GM21576 (cell line): ENCODE measurements around the gene COTL1.
A peak's percentile ranks its signal among the peaks of the same experiment; 100 is the strongest.

Experiments used
- ATAC-seq: cut with Tn5 transposase; IDR thresholded peaks from one replicate; pipeline ENCODE4 v1.9.1; 2021; ENCODE audit warnings: mild to moderate bottlenecking, moderate library complexity; ENCODE audit not compliant: unreplicated experiment

COTL1 gene

DNA sequence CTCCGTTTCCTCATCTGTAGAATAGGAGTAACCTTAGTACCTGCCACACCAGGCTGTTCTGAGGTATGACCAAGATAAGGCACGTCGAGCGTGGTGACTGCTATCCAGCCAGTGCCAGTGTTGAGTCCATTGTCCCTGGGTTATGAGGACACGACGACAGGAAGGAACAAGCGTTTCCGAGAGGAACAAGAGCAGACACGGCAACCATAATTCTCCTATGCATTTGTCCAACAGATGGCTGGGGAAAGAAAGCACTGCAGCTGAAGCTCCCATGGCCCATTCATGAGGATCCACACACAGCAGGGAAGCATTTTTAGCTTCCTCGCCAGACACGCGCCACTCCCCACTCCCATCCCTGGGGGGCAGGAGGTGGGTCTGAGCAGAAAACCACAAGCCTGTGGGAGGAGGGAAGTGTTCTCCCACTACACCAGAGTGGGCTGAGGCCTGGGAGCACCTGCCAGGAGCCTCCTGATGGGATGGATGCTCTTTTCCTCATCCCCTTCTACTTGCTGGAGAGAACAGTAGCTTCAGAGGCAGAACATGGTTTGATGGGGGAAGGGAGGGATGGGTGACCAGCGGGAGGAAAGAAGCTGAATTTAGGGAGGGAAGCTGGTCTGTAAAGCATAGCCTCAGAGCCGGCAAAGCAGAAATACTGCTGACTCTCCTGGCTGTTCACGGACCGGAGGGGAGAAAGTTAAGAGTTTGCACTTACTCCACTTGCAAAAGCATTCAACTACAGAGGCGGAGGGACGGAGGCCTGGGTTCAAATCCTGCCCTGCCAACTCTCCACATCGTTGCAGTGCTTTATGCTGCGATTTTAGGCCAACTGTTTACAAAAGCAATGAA is 2.7 kb downstream of the COTL1 start:
- no peak for ATAC-seq

DNA sequence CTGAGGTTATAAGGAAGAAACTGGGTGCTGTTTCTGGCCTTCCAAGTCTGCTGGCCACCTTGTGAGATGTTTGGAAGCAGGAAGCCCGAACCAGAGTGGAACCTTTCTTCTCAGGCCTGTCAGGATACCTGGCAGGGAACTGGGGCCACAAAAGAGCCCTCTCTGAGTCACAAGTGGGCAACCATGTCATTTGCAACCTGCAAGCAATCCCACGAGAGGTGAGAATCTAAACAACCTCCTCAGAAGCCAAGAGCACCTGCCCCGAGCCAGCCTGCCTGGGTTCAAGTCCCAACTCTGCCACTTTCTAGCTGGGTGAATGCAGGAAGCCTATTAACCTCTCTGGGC is 3.3 kb downstream of the COTL1 start:
- no peak for ATAC-seq

DNA sequence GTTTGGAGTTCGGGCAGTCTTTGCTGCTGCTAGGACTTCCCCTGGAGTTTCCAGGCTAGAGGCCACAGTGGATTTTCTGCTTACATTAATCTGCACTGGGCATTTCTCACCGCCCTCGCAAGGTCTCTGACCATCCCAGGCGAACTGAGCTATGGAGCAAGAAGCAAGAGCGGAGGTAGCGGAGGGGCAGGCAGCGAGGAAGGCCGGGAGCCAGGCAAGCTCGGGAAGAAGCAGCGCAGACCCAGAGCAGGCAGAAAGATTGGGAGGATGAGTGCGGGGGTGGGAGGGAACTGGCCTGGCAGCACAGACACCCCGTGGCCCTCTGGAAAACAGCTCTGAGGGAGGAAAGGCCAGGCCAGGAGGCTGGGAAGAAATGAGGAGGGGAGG is 3.8 kb downstream of the COTL1 start:
- no peak for ATAC-seq

DNA sequence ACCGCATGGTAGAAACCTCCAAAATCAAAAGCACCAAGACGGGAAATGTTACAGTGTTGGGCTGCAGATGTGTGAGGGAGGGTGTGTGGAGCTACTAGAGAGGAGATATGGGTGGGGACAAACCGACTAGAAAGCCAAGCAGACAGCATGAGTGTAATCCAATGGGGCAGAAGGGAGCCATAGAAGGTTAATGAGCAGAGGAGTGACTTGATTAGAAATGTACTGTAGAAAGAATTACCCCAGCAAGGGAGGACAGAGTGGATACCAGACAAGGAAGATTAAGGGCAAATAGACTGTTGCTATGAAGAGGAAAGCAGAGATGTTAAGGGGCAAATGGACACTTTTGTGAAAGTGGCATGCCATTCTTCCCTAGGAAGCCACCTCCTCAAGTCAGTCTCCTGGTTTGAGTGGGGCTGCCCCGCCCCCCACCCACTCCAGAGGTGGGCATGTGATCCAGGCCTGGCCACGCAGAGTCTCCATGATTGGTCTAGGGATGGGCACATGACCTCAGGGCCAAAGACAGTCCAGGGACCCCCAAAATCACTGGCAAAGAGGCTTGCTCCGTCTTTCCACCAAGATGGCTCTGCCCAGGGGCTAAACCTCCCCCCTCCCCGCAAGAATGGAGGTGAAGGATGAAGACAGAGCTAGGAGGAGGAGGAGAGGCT is 4.3 kb downstream of the COTL1 start:
- ATAC-seq = no peak

DNA sequence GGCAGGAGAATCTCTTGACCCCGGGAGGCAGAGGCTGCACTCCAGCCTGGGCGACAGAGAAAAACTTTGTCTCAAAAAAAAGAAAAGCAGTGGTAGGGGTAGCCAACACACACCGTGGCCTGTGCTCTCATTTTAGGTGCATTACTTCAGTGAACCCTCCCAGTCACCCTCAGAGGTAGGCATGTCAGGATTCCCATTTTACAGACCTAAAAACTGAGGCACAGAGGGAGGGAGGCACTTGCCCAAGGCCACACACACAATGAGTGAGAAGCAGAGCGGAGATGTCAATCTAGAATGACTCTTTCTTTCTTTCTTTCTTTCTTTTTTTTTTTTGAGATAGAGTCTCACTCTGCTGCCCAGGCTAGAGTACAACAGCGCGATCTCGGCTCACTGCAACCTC is 5.2 kb downstream of the COTL1 start:
- no peak for ATAC-seq

DNA sequence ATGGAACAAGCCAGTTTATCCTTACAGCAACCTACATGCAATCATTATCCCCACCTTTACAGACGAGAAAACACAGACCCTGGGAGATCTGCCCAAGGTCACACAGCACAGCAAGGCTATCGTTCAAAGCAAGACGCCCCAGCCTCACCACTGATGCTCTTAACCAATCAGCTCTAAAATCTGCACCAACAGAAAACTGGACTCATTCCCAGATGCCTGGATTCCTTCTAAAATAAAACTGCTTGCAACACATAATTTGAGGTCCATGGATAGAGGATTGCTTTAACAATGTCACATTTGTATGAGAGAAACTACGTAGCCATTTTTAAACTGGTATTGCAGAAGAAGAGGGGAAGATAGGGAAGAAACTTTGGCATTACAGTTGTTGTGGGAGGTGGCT is 6.8 kb downstream of the COTL1 start:
- no peak for ATAC-seq

DNA sequence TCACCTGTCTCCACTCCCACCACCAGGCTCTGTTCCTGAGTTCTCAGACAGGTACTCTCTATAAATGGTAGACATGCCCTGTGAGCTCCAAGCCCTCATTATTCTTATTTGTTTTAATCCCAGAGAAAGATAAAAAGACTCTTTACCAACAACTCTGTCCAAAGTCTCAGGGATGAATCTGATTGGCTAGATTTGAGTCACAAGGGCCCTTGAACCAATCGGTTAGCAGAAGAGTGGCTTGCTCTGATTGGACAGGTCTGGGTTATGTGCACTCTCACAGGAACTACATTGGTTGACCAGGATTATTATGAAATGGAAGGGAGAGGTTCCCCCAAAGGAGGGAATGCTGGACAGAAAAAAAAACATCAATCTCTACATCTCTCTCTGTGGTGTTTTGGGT is 7.5 kb downstream of the COTL1 start:
- ATAC-seq = no peak

DNA sequence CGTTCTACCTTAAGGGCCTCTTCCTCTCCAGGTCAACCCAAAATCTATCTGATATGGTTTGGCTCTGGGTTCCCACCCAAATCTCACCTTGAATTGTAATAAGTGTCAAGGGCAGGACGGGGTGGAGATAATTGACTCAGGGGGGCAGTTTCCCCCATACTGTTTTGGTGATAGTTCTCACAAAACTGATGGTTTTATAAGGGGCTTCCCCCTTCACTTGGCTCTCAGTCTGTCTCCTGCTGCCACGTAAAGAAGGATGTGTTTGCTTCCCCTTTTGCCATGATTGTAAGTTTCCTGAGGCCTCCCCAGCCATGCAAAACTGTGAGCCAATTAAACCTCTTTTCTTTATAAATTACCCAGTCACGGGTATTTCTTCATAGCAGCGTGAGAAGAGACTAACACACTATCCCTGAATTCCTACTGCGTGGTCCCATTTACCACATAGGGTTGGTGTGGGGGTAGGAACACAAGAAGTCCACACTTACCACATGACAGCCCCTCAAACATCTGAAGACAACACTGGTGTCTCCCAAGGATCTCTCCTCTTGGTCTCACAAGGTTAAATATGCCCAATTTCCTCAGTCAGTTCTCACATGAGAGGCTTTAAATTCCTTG is 8.2 kb downstream of the COTL1 start:
- no peak for ATAC-seq

DNA sequence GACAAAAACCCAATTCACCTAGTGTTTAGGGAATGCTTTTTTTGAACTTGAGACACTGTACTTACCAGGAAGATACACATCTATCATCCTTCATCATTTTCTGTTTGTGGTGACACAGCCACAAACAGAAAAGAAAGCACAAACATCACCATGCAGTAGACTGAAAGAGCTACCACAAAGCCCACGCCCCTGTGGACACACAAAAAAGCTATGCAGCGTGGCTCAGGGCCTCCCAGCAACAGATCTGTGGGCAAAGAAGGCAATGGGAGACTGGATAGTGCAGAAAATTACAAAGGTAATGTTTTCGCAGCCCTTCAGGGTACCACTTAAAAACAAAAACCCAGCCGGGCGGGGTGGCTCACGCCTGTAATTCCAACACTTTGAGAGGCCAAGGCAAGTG is 9.6 kb downstream of the COTL1 start:
- ATAC-seq = no peak

DNA sequence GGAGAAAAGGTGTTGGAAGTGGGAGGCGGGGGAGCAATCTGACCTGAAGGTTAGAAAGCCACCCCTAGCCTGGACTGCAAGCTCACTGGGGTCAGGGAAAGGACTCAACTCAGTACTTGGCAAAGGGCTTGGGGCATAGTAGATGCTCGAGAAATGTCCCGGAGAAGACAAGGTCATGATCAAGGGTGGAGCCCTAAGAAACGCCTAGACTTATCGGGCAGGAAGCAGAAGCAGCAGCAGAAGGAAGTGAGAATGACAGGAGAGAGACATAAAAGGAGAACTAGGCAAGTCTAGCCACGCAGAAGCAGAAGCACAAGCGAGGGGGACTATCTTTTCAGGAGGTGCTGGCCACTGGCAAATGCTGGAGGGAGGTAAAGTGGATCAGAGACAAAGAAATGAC is 10.2 kb downstream of the COTL1 start:
- ATAC-seq = peak; percentile 43

DNA sequence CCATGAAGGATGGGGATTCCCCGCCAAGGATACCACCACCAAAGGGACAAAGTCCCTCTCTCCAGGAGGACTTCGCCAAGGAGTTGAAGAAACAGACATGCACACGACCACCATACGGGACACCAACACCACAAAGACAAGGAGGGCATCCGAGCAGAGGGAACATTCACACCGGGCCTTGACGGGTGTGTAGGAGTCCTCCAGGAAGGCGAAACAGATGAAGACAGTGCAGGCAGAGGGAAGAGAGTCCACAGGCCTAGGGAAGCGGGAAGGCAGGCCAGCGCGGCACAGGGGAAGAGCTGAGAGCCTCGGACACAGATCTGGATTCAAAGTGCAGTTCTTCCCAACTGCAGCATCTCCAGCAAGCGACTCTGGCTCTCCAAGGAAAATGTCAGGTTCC is 10.8 kb downstream of the COTL1 start:
- no peak for ATAC-seq

DNA sequence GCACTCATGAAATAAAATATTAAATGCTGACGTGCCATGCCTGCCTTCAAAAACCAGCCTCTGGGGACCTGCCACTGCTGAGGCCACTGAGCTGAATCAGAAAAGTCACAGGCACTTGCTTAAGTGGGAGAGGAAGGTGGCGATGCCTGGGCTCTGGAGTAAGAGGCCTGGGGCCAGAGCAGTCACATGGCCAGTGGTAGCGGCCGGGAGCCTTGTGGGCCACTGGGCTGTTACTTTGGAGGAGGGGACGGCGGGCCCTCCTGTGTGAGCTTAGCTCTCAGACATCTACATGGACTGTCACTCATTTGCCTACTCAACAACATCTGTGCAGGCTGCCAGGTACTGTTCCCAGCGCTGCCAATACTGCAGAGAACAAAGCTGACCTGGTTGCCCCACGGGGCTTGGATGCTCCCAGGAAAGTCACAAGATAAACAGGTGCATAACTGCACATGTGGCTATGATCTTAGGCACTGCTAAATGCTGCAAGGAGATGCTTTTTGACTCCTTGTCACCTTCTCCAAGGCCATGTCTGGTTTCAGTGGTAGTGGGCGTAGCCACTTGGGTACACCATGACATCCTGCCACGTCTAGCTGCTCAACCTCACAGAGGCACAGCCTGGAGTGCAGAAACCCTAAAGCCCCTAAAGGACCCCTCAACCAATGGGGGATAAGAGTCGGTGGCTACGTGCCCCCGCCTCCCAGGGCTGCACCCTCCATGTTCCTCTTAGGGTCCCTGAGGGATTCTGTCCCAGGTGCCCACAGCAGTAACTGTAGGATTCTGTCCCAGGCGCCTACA is 11.6 kb downstream of the COTL1 start:
- no peak for ATAC-seq

DNA sequence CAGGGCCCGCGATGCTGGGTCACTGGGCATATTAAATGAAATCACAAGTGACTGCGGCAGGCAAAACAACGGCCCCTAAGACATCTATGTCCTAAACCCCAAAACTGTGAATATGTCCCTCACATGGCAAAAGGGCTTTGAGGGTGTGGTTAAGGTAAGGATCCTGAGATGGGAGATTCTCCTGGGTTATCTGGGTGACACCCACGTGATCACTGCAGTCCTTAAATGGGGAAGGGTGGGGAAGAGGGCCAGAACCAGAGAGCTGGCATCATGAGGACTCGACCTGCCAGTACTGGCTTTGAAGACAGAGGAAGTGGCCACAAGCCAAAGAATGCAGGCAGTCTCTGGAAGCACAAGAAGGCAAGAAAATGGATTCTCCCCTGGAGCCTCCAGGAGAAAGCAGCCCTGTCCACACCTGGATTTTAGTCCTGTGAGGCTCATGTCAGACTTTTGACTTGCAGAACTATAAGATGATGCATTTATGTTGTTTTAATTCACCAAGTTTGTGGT is 12.5 kb downstream of the COTL1 start:
- ATAC-seq = no peak

DNA sequence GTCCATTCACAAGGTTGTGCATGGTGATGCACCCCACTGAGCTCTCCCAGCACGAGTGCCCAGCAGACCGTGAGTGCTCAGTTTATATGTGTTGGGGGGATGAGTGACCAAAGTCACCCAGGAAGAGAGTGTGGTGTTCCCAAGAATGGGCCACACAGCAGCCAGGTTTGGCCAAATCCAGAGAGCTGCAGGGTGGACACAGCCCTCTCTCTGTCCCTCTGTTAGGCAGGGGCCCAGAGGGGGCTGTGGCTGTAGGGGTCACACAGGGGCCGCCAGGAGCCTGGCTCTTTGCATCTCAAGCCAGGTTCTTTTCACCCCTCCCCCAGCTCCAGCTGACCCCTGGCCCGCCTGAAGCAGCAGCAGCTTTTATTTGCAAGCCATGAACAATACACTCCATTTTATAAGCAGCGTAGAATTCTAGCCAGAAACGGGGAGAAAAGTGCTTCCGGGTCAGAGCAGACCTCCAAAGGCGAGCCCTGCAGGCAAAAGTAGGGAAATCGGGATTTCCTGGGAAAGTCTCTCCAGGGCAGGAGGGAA is 13.3 kb downstream of the COTL1 start:
- no peak for ATAC-seq

DNA sequence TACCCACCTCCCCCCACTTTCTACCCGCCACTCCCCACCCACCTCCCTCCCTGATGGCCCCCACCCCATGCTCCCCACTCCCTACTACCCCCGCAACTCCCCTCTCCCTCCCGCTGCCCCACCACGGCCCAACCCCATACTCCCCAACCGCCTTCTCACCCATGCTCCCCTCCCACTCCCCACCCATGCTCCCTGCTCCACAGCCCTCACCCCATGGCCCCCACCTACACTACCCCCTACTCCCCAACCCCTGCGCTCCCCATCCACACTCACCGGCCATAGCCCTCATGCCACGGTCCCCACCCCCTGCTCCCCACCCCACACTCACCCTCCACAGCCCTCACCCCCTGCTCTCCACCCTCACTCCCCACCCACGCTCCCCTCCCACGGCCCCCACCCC is 13.9 kb downstream of the COTL1 start:
- ATAC-seq = no peak

DNA sequence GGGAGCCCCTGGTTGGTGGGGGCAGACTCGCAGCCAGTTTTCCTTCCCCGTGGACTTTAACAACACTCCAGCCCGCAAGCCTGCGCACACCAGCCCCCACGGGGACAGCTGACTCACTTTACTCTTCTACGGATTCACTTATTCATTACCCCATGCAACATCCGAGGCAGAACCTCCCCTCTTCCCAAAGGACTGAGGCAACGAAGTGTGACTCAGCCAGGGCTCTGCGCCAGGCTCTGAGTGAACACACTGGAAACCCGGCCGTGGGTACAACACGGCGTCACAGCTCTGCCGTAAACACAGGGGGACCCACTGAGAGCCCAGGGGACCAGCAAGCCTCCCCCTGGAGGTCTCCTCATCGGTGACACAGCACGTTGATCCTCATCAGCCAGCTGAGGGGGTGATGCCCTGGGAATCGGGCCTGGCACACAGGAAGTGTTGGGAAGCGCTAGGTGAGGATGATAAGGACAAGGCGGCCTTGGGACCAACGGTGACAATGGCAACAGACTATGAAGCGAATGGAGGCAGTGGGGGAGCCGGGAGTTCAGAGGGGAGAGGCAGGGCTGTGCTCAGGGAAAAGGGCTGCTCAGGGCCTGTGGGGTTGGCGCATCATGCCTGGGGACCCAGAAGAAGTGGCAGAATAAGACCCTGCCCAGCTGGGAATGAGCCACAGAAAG is 14.6 kb downstream of the COTL1 start:
- ATAC-seq = no peak

DNA sequence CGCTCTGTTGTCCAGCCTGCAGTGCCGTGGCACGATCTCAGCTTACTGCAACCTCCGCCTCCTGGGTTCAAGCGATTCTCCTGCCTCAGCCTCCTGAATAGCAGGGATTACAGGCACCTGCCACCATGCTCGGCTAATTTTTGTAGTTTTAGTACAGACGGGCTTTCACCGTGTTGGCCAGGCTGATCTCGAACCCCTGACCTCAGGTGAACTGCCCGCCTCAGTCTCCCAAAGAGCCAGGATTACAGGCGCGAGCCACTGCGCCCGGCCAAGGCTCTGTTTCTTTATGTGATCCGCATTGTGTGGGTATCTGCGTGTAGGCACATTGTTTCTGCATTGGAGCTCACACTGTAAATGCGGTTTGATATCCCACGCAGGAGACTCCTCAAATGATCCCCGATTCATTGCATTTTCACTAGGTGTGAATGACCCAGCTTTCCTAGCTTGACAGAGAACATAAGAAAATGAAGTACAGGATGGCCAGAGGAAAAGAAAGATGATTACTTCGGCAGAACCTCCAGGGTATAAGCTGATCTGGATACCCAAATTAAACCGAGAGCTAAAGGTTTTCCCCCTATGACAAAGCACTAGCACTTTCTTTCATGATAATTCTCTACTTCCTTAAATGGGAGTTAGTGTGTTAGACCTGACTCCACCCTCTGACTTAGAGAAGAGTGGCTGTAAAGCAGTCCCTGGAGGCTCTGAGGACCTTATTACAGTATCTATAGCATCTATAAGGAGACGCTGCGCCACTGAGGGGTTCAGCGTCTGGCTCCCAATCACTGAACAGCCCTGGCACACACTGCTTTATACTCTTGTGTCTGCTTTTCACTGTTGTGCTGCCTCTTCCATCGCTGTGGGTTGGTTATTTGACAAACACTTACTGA is 17.3 kb downstream of the COTL1 start:
- peak; percentile 63 for ATAC-seq

DNA sequence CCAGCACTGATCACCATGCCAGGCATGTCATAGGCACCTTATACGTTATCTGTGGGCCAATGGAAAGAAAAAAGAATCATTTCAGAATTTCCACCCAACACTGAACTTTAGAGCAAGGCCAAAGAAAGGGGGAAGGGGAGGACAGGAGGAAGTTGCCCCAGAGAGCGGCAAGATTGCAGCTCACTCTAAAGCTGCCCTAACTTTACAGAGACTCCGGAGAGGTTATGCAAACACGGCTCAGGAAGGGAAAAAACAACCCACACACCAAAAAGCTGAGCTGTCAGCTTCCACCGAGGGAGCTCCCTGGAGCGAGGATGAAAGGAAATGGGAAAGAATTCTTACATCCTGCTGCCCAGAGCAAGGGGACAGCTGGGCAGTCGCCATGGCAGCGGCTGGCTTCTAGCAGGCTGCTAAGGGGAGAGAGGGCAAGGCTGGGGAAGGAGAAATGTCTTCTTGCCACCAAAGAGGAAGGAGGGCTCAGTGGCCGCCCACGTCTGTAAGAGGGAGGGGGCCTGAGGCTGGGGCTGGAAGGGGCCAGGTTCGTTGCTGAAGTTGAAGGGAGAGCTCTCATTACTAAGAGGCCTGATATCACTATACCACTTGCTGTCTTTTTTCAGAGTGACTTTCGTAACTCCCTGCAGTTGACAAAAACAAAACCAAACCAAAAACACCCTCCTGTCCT is 18.2 kb downstream of the COTL1 start:
- no peak for ATAC-seq

DNA sequence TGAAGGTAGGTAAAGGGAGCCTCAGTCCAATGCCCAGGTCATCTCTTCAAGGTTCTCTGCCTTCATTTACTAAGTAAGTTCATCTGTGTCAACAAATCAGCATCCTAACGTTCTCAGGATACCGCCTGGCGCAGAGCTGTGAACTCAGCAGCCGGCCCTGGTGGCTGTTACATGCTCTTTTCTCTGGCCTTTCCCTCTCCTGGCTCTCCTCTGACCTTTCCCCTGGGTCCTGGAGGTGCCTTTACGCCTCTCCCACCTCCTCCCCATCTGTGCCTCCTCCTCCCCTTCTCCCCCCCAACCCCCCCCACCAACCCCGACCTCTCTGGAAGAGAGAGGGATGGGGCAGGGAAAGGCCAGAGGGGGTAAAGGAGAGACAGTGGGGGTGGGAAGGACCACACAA is 19.5 kb downstream of the COTL1 start:
- no peak for ATAC-seq
